Lower leg skin (tissue), 3 donors: ENCODE results near the gene NPLOC4.

Experiments
- POLR2A ChIP-seq, 2 donors: fragments of 450-650 bp; IDR thresholded peaks; one replicate each; pipeline ENCODE4 v1.6.1; 2016 to 2017; ENCODE audit warnings: antibody characterized with exemption in 2 of 2, mild to moderate bottlenecking in 1 of 2, moderate library complexity in 1 of 2
- TF ChIP-seq, protein P1 (sequence below), 3 donors: fragments of 450-650 bp; IDR thresholded peaks; one replicate each; pipeline ENCODE4 v1.5.1; 2016; ENCODE audit warnings: antibody characterized with exemption in 3 of 3, mild to moderate bottlenecking in 3 of 3, moderate library complexity in 2 of 3

DNA sequence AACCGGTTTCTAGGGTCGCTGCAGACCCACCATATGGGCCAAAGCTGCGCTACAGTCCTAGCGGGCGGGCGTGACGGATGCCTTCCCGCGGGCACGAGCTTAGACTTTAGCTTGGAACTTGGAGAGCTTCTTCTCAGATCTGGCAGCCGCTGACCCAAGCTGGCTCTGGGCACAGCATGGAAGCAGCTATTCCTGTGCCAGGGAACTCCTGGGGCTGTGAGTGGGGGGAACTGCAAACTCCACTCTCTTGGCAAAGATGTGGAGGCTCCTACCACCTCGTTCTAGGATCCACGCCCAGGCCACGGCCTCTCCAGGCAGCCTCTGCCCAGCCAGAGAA is 93.6 kb downstream of the NPLOC4 start:
- TF ChIP-seq, protein P1, sequence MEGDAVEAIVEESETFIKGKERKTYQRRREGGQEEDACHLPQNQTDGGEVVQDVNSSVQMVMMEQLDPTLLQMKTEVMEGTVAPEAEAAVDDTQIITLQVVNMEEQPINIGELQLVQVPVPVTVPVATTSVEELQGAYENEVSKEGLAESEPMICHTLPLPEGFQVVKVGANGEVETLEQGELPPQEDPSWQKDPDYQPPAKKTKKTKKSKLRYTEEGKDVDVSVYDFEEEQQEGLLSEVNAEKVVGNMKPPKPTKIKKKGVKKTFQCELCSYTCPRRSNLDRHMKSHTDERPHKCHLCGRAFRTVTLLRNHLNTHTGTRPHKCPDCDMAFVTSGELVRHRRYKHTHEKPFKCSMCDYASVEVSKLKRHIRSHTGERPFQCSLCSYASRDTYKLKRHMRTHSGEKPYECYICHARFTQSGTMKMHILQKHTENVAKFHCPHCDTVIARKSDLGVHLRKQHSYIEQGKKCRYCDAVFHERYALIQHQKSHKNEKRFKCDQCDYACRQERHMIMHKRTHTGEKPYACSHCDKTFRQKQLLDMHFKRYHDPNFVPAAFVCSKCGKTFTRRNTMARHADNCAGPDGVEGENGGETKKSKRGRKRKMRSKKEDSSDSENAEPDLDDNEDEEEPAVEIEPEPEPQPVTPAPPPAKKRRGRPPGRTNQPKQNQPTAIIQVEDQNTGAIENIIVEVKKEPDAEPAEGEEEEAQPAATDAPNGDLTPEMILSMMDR (IDR thresholded peaks at IDR 0.05), result no peak
- no peak for TF ChIP-seq POLR2A (IDR thresholded peaks at IDR 0.05)
